HG03025 (cell line): ENCODE data around the gene GRIK5.
"Not testable (repeated sequence)": the region's sequence is repeated elsewhere in the genome, so short reads cannot be mapped to it uniquely, and the experiment has no call there.

Source experiments
- ATAC-seq: cut with Tn5 transposase; IDR thresholded peaks from one replicate; pipeline ENCODE4 v1.9.1; 2021; ENCODE audit warnings: mild to moderate bottlenecking, moderate library complexity; ENCODE audit not compliant: unreplicated experiment, low FRiP score

GRIK5 gene

GRCh38 chr19:42052241-42052863 is 17.7 kb downstream of the GRIK5 start:
- ATAC-seq: no peak

- no peak for ATAC-seq
Measured at GRCh38 chr19:42051166-42052115, 18.6 kb downstream of the GRIK5 start.

GRCh38 chr19:42048992-42049391 is 21.0 kb downstream of the GRIK5 start:
- no peak for ATAC-seq

- no peak for ATAC-seq
Measured at GRCh38 chr19:42045575-42045974, 24.4 kb downstream of the GRIK5 start.

- no peak for ATAC-seq
Measured at GRCh38 chr19:42042455-42043170, 27.4 kb downstream of the GRIK5 start.

- not testable (repeated sequence) for ATAC-seq
Measured at GRCh38 chr19:42040491-42040890, 29.5 kb downstream of the GRIK5 start.

- ATAC-seq: no peak
Measured at GRCh38 chr19:42040031-42040430, 30.0 kb downstream of the GRIK5 start.

- ATAC-seq: no peak
Measured at GRCh38 chr19:42038666-42039065, 31.3 kb downstream of the GRIK5 start.

GRCh38 chr19:42037649-42038048 is 32.4 kb downstream of the GRIK5 start:
- ATAC-seq: no peak

GRCh38 chr19:42034640-42035391 is 35.2 kb downstream of the GRIK5 start:
- ATAC-seq: not testable (repeated sequence)

GRCh38 chr19:42033413-42033812 is 36.6 kb downstream of the GRIK5 start:
- ATAC-seq: no peak

GRCh38 chr19:42032431-42032830 is 37.6 kb downstream of the GRIK5 start:
- no peak for ATAC-seq

- ATAC-seq: no peak
Measured at GRCh38 chr19:42030645-42031440, 39.2 kb downstream of the GRIK5 start.

- ATAC-seq: no peak
Measured at GRCh38 chr19:42028304-42029216, 41.4 kb downstream of the GRIK5 start.

GRCh38 chr19:42024622-42025111 is 45.3 kb downstream of the GRIK5 start:
- no peak for ATAC-seq

- no peak for ATAC-seq
Measured at GRCh38 chr19:42023943-42024260, 46.1 kb downstream of the GRIK5 start.

- no peak for ATAC-seq
Measured at GRCh38 chr19:42023121-42023942, 46.7 kb downstream of the GRIK5 start.

- ATAC-seq: no peak
Measured at GRCh38 chr19:42022616-42023015, 47.4 kb downstream of the GRIK5 start.
